Amniotic epithelial cell (primary cell): ENCODE data around the gene VSTM4.

ENCODE experiments used
- DNase-seq: peaks from one replicate; pipeline ENCODE4 v3.0.0-alpha.2; 2010; ENCODE audit warnings: low read depth

The VSTM4 gene

GRCh38 chr10:49040601-49041000, 74.7 kb downstream of the VSTM4 start:
- no peak for DNase-seq

GRCh38 chr10:49039409-49039808, 75.9 kb downstream of the VSTM4 start:
- DNase-seq = no peak

GRCh38 chr10:49038711-49039110, 76.6 kb downstream of the VSTM4 start:
- no peak for DNase-seq

- peak; percentile 10 for DNase-seq
Measured at GRCh38 chr10:49037187-49037586, 78.1 kb downstream of the VSTM4 start.

GRCh38 chr10:49036638-49037037, 78.7 kb downstream of the VSTM4 start:
- no peak for DNase-seq

GRCh38 chr10:49035920-49036319, 79.4 kb downstream of the VSTM4 start:
- DNase-seq = no peak

- no peak for DNase-seq
Measured at GRCh38 chr10:49034925-49035324, 80.4 kb downstream of the VSTM4 start.

- no peak for DNase-seq
Measured at GRCh38 chr10:49033939-49034338, 81.4 kb downstream of the VSTM4 start.

- no peak for DNase-seq
Measured at GRCh38 chr10:49029666-49030065, 85.7 kb downstream of the VSTM4 start.

GRCh38 chr10:49028639-49029038, 86.7 kb downstream of the VSTM4 start:
- no peak for DNase-seq

GRCh38 chr10:49025347-49025983, 89.9 kb downstream of the VSTM4 start:
- DNase-seq = no peak

GRCh38 chr10:49024484-49024883, 90.8 kb downstream of the VSTM4 start:
- DNase-seq = no peak

- peak; percentile 11 for DNase-seq
Measured at GRCh38 chr10:49023752-49024151, 91.6 kb downstream of the VSTM4 start.

GRCh38 chr10:49023071-49023470, 92.3 kb downstream of the VSTM4 start:
- no peak for DNase-seq

GRCh38 chr10:49021685-49022084, 93.6 kb downstream of the VSTM4 start:
- DNase-seq = no peak

GRCh38 chr10:49015700-49016099, 99.6 kb downstream of the VSTM4 start:
- no peak for DNase-seq

- DNase-seq = no peak
Measured at GRCh38 chr10:49012603-49013002, 102.7 kb downstream of the VSTM4 start.

GRCh38 chr10:49011756-49012155, 103.6 kb downstream of the VSTM4 start:
- DNase-seq = no peak

GRCh38 chr10:49010865-49011264, 104.5 kb downstream of the VSTM4 start:
- DNase-seq = no peak

GRCh38 chr10:49010295-49010694, 105.0 kb downstream of the VSTM4 start:
- DNase-seq = no peak

- no peak for DNase-seq
Measured at GRCh38 chr10:49009199-49009979, 105.9 kb downstream of the VSTM4 start.

- DNase-seq = no peak
Measured at GRCh38 chr10:49008505-49009198, 106.7 kb downstream of the VSTM4 start.

GRCh38 chr10:49008091-49008490, 107.2 kb downstream of the VSTM4 start:
- no peak for DNase-seq
